Panc1 (cell line): ENCODE data around the gene ZFAND6. TPM values are rescaled to one million over a fixed set of nuclear protein-coding genes. Genes with fewer than 3 reads are reported as not detected.
A peak's percentile ranks its signal among the peaks of the same experiment; 100 is the strongest.

Experiments used
- ATAC-seq: fragments of 200-7000 bp; cut with Tn5 transposase; 2 replicates; pipeline ENCODE4 v1.9.1; 2020; ENCODE audit warnings: mild to moderate bottlenecking, moderate library complexity
- BruUV-seq: library from RNA; stranded (reverse); fragments of 400-500 nt; replicated peaks from 2 replicates; lab custom pipeline; 2021; lab: Mats Ljungman, UMichigan
- CTCF ChIA-PET: fragments of 300-600 bp; sonication (Branson Sonifier 250); formaldehyde crosslinking; loops from one replicate; lab custom pipeline; 2022; ENCODE audit warnings: antibody characterized with exemption; lab: Charles Lee
- POLR2A ChIA-PET: fragments of 300-600 bp; sonication (Branson Sonifier 250); formaldehyde crosslinking; loops from one replicate; lab custom pipeline; 2022; ENCODE audit warnings: antibody characterized with exemption; lab: Charles Lee
- DNase-seq: peaks from one replicate; pipeline ENCODE4 v3.0.0-alpha.2; 2010; ENCODE audit warnings: low read depth, low spot score
- H3K27ac ChIP-seq: 2 replicates; pipeline ENCODE4 v1.5.1; 2011; ENCODE audit warnings: mild to moderate bottlenecking, low read length, inconsistent platforms
- H3K27me3 ChIP-seq: fragments of 200-500 bp; sonication (Bioruptor generic); 2 replicates; pipeline ENCODE4 v1.6.0; 2014; ENCODE audit warnings: low read length, inconsistent platforms; ENCODE audit not compliant: control insufficient read depth, insufficient read depth
- H3K36me3 ChIP-seq: fragments of 200-500 bp; sonication (Bioruptor generic); 2 replicates; pipeline ENCODE4 v1.5.1; 2014; ENCODE audit warnings: inconsistent platforms, mild to moderate bottlenecking, low read length, moderate library complexity; ENCODE audit not compliant: control insufficient read depth, insufficient read depth
- H3K4me1 ChIP-seq: 2 replicates; pipeline ENCODE4 v1.5.1; 2011; ENCODE audit warnings: inconsistent platforms, mild to moderate bottlenecking, low read length, moderate library complexity; ENCODE audit not compliant: control insufficient read depth, insufficient read depth
- H3K4me3 ChIP-seq, 2 experiments: 2 replicates each; pipeline ENCODE4 v1.5.1; 2011 to 2012; ENCODE audit warnings: low read depth in 2 of 2, low read length in 2 of 2, mild to moderate bottlenecking in 2 of 2, inconsistent platforms in 1 of 2, moderate library complexity in 1 of 2
- H3K9me3 ChIP-seq: fragments of 200-500 bp; sonication (Bioruptor generic); 2 replicates; pipeline ENCODE4 v1.5.1; 2014; ENCODE audit warnings: low read depth, mild to moderate bottlenecking, inconsistent platforms, low read length, moderate library complexity; ENCODE audit not compliant: control insufficient read depth, insufficient read depth
- POLR2AphosphoS5 ChIP-seq: IDR thresholded peaks from 2 replicates; pipeline ENCODE4 v1.6.1; 2012; ENCODE audit warnings: mild to moderate bottlenecking, low read depth, low read length, moderate library complexity
- SIN3A ChIP-seq: IDR thresholded peaks from 2 replicates; pipeline ENCODE4 v1.6.1; 2012; ENCODE audit warnings: low read depth, mild to moderate bottlenecking, low read length, moderate library complexity, borderline replicate concordance; ENCODE audit not compliant: insufficient read depth
- TCF7L2 ChIP-seq: IDR thresholded peaks from 2 replicates; pipeline ENCODE4 v1.6.1; 2011; ENCODE audit warnings: mild to moderate bottlenecking, low read depth, low read length, inconsistent platforms
- in situ Hi-C: cut with HindIII; loops from 2 replicates; pipeline ENCODE4 v1.10.0; 2016; ENCODE audit warnings: low sequenced_read_pairs, low pct_unique_long_range_greater_than_20kb
- intact Hi-C: fragments of 100-400 bp; cut with micrococcal nuclease; formaldehyde crosslinking; loops from one replicate; pipeline ENCODE4 v1.10.0; 2022; ENCODE audit not compliant: unreplicated experiment
- total RNA-seq: library from RNA; stranded (reverse); gene quantifications from one replicate; pipeline ENCODE4 v1.2.1, GENCODE V29; 2021; ENCODE audit not compliant: unreplicated experiment
- TF ChIP-seq, protein P1 (sequence below), 2 experiments: IDR thresholded peaks; 2 replicates each; pipeline ENCODE4 v1.6.1; 2011 to 2012; ENCODE audit warnings: low read depth in 2 of 2, control low read depth in 1 of 2, low read length in 1 of 2, mild to moderate bottlenecking in 1 of 2, moderate library complexity in 1 of 2; ENCODE audit not compliant: insufficient read depth in 1 of 2
- TF ChIP-seq, protein P2 (sequence below): fragments of 450-650 bp; IDR thresholded peaks from 2 replicates; pipeline ENCODE4 v1.5.1; 2017; ENCODE audit warnings: mild to moderate bottlenecking

Gene ZFAND6
- total RNA-seq, 1 experiment from 2014 or later, result 73.0 TPM

DNA sequence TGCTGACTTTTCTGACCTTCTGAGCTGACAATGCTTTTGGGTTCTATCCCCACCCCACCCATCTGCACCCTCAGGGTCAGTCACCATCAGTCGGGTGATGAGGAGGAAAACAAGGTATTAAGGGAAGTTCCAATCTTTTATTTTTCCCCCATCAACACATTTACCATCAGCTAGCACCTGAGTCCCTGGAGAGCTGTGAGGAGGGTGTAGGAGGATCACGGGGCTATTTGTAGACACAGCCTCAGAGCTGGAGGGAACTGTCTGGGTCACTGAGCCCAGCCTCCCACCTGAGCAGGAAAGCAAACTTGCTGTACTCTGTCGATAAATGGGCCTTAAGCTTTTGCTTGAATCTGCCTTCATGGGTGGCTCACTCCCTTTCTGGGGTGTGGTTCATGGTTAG lies 24.8 kb upstream of the ZFAND6 start:
- Histone ChIP-seq H3K9me3 (no peaks in the 10 kb centered on the region), H3K27me3 (no peaks in the 10 kb centered on the region), H3K36me3 (no peaks in the 10 kb centered on the region), H3K27ac (peak overlapping the region; percentile 58), H3K4me1 (peaks cover 19% of the 10 kb centered on the region), H3K4me3 (no peak overlapping the region)
- ATAC-seq (no peak), DNase-seq (no peak)
- TF ChIP-seq SIN3A, result no peak
- TF ChIP-seq, protein P1, sequence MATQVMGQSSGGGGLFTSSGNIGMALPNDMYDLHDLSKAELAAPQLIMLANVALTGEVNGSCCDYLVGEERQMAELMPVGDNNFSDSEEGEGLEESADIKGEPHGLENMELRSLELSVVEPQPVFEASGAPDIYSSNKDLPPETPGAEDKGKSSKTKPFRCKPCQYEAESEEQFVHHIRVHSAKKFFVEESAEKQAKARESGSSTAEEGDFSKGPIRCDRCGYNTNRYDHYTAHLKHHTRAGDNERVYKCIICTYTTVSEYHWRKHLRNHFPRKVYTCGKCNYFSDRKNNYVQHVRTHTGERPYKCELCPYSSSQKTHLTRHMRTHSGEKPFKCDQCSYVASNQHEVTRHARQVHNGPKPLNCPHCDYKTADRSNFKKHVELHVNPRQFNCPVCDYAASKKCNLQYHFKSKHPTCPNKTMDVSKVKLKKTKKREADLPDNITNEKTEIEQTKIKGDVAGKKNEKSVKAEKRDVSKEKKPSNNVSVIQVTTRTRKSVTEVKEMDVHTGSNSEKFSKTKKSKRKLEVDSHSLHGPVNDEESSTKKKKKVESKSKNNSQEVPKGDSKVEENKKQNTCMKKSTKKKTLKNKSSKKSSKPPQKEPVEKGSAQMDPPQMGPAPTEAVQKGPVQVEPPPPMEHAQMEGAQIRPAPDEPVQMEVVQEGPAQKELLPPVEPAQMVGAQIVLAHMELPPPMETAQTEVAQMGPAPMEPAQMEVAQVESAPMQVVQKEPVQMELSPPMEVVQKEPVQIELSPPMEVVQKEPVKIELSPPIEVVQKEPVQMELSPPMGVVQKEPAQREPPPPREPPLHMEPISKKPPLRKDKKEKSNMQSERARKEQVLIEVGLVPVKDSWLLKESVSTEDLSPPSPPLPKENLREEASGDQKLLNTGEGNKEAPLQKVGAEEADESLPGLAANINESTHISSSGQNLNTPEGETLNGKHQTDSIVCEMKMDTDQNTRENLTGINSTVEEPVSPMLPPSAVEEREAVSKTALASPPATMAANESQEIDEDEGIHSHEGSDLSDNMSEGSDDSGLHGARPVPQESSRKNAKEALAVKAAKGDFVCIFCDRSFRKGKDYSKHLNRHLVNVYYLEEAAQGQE (IDR thresholded peaks at IDR 0.05; ENCODE audit: insufficient read depth in 1 of 2, low read depth in 2 of 2, low read length in 1 of 2), result no peak
- no peak for TF ChIP-seq TCF7L2
- no peak for TF ChIP-seq POLR2AphosphoS5
- ChIA-PET POLR2A (interaction anchor here (0.5 to 0.6 kb wide), 3 partner anchors 15 to 976 kb away, joined by 4 to 11 read pairs (median 5); no protein-coding TSS in a partner anchor), CTCF (no interaction called here)
- in situ Hi-C loops, result no loop called here
- intact Hi-C loops, result no loop called here
- BruUV-seq, result no TSS peak

DNA sequence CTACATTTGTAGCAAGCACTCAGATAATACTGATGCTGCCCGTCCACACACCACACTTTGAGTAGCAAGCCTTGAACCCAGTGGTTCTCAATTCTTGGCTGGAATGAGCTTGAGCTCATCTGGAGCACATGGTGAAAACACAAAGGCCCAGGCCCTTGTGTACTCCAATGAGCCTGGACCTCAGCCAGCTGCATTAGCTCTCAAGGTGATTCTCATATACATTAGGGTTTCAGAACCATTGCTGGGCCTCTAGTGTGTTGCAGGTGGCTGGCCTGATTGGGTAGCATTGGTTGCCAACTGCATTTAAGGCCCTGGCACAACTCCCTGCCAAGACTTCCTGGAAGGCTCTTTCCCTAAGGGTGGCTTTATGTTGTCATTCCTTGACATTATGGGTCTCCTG lies 23.4 kb upstream of the ZFAND6 start:
- no TSS peak for BruUV-seq

More for the DNA sequence above, 23.4 kb upstream of the ZFAND6 start:
- peaks cover 19% of the 10 kb centered on the region for H3K4me1 ChIP-seq
- POLR2A ChIA-PET, result no interaction called here
- intact Hi-C loops (no loop called here), in situ Hi-C loops (no loop called here)
- DNase-seq, result no peak
- H3K27ac ChIP-seq, result no peak overlapping the region
- TF ChIP-seq SIN3A, result no peak
- TF ChIP-seq, protein P2, sequence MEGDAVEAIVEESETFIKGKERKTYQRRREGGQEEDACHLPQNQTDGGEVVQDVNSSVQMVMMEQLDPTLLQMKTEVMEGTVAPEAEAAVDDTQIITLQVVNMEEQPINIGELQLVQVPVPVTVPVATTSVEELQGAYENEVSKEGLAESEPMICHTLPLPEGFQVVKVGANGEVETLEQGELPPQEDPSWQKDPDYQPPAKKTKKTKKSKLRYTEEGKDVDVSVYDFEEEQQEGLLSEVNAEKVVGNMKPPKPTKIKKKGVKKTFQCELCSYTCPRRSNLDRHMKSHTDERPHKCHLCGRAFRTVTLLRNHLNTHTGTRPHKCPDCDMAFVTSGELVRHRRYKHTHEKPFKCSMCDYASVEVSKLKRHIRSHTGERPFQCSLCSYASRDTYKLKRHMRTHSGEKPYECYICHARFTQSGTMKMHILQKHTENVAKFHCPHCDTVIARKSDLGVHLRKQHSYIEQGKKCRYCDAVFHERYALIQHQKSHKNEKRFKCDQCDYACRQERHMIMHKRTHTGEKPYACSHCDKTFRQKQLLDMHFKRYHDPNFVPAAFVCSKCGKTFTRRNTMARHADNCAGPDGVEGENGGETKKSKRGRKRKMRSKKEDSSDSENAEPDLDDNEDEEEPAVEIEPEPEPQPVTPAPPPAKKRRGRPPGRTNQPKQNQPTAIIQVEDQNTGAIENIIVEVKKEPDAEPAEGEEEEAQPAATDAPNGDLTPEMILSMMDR, result no peak
- TF ChIP-seq, protein P1 (IDR thresholded peaks at IDR 0.05; ENCODE audit: insufficient read depth in 1 of 2, low read depth in 2 of 2, low read length in 1 of 2), result no peak
- no peak for TF ChIP-seq TCF7L2
- no peak for TF ChIP-seq POLR2AphosphoS5
- CTCF ChIA-PET, result no interaction called here
- no peaks in the 10 kb centered on the region for H3K27me3 ChIP-seq
- H3K9me3 ChIP-seq, result no peaks in the 10 kb centered on the region
- no peaks in the 10 kb centered on the region for H3K36me3 ChIP-seq
- no peak overlapping the region for H3K4me3 ChIP-seq
- no peak for ATAC-seq
